GM19238 (cell line): ENCODE measurements around the gene MED14.
A peak's percentile ranks its signal among the peaks of the same experiment; 100 is the strongest.

Experiments
- DNase-seq: peaks from one replicate; pipeline ENCODE4 v3.0.0; 2011; ENCODE audit warnings: low spot score; ENCODE audit not compliant: insufficient read length

The MED14 gene

GRCh38 chrX:40663880-40664630, 71.3 kb downstream of the MED14 start:
- DNase-seq, result no peak

- DNase-seq, result no peak
Measured at GRCh38 chrX:40663078-40663740, 72.1 kb downstream of the MED14 start.

GRCh38 chrX:40661489-40661888, 73.9 kb downstream of the MED14 start:
- DNase-seq, result no peak

DNA sequence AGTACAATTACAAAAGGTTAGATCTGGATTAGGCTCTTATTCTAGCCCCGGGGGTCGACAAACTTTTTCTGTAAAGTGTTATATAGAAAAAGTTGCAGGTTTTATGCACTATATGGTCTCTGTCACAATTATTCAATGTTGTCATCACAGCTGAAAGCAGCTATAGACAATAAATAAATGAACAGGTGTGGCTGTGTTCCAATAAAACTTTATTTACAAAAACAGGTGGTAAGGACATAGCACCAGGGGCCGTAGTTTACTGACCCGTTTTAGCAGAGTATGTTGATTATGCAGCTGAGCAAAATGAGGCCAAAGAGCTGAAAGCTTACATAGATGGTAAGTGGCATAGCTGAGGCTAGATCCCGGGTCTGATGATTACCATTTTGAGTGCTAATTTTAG, 75.0 kb downstream of the MED14 start:
- DNase-seq, result no peak

- DNase-seq, result no peak
Measured at GRCh38 chrX:40653535-40653934, 81.8 kb downstream of the MED14 start.

GRCh38 chrX:40652664-40653063, 82.7 kb downstream of the MED14 start:
- DNase-seq, result no peak

- no peak for DNase-seq
Measured at GRCh38 chrX:40651620-40652223, 83.6 kb downstream of the MED14 start.

GRCh38 chrX:40647307-40648197, 87.8 kb downstream of the MED14 start, which contains the start of gene CXorf38:
TSS of gene CXorf38 (minus strand) at chrX:40647561. CDS start at chrX:40647520, 41 bp downstream.
- DNase-seq, result peak; percentile 81

DNA sequence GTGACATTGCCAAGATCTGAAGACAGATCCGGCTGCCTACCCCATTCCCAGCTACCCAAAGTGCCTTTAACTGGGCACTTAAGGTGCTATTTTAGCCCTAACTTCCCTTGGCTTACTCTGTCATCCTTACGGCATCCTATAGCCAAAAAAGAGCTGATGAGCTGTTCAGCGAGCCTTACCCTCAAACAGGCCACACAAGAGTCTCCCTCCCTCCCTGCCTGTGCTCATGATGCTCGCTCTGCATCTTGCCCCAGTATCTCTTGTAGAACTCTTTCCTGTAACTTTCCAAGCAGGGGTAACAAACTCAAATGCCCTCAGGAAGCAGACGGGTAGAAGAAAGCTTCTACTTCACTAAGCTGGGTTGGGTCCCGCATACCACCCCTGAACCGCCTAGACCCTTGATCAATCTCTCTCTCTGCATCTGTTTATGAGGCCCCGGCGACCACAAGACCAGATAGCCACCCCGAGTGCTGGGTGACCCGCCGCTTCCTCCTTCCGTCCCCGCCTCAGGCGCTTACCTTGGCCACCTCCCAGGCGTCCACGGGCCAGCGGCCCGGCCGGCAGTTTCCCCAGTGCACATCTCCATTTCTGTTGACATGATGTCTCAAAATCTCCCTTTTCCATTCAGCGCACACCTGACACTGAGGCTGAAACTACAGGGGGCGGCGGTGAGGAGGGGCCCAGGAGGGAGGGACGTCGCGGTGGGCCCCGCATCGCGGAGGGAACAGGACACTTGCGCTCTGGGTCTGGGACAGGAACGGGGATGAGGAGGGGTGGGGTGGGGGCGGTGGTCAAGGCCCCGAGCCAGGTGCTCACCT, 88.6 kb downstream of the MED14 start:
- peak; percentile 35 for DNase-seq

- peak; percentile 43 for DNase-seq
Measured at GRCh38 chrX:40644821-40645358, 90.5 kb downstream of the MED14 start.

DNA sequence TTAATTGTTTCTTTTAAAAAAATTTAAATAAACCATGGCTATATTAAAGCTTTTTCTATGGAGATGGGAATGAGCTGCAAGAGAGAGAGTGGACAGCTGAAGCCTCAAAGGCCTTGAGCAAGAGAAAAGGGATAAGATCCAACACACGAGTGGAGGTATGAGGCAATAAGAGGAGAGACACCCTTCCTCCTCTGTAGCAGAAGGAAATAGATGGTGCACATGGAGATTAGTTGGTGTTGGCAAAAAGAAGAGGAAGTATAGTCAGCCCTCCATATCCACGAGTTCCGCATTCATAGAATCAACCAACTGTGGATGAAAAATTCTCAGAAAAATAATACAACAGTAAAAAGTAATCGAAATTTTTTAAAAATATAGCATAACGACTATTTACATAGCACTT, 91.2 kb downstream of the MED14 start:
- DNase-seq, result no peak

DNA sequence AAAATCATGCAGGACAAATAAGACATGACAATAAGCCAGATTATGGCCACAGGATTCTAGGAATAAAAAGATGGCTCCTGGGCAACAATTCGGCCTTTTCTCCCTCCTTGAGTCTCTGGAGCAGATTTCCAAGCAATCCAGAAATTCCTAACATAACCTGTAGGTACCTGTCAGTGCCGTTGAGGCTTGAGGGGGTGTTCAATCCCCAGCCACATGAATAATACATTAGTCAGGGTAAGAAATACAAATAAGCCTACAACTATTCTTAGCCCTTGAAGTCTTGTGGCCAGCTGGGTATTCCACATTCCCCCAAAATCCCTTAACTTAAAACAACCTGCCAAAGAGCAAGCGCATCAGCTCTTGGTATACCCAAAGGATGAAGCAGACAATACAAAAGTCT, 97.7 kb downstream of the MED14 start:
- DNase-seq, result no peak

DNA sequence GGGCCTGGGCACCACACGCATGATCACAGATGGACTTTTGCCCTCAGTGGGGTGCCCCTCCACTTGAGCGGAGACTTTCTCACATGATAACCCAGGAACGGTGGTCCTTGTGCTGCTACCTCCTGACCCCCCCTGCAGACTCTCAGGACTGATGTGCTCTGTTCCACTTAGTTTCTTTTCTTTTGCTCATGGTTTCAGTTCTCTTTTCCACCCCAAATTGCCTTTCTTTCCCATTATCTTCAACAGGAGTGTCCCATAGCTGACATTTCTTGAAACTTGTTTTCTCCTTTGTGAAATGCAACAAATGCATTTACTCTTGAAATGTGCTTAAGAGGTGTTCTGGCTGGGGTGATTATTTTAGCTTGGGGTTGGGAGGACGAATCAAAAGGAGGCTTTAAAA, 103.1 kb downstream of the MED14 start:
- no peak for DNase-seq

DNA sequence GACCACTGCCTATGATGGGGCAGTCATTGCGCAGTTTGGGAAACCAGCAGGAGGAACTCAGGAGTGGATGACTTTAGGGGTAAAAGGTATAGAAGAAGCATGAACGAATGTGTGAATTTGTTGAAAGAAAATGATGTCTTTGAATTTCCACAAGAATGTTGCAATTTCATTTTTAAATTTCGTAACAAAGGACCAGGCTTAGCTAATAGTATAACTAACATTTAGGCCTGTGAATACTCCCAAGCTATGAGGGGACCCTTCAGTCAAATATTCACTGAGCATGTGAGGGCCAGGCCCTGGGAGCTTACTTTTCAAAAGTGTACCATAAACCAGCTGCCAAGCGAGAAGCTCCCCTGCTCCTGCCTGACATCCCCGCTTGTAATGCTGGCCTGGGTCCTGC, 106.8 kb downstream of the MED14 start:
- DNase-seq, result no peak

DNA sequence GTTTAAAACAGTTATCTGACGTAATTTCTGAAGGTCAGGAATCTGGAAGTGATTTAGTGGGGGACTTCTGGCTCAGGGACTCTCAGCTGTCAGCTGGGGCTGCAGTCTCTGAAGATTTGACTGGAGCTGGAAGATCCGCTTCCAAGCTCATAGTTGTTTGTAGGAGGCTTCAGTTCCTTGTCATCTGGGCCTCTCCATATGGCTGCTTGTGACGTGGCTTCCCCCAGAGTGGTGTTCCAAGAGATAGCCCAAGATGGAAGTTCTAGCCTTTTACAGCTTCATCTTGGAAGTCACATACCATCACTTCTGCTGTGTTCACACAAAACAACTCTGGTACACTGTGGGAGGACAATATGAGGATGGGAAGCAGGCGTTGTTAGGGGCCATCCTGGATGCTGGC, 110.0 kb downstream of the MED14 start:
- no peak for DNase-seq

DNA sequence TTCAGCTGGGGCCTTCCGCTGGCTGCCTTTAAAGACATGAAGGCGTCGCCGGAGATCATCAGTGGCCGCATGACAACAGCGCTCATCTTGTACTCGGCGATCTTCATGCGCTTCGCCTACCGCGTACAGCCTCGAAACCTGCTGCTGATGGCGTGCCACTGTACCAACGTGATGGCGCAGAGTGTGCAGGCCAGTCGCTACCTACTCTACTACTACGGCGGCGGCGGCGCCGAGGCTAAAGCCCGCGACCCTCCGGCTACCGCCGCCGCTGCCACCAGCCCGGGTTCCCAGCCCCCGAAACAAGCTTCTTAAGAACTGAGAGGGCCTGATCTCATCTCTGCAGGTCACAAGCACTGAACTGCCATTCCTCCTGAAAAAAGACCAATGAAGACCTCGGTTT, 111.7 kb downstream of the MED14 start:
- no peak for DNase-seq

DNA sequence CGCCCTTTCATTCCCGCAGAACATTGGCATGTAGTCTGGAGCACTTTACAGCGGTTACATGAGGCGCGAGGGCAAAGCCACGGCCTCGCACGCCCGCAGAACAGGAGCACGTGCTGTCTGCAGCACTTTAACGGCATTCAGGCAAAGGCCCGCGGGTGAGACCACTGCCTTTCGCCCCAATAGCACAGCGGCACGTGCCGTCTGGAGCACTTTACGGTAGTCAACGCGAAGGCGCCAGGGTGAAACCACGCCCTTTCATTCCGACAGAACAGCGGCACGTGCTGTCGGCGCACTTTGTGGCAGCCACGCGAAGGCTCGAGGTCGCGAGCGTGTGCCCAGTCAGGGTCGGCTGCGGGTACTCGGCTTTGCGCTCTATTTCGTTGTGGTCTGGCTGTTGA, 112.2 kb downstream of the MED14 start, which contains the start of gene MPC1L:
Gene MPC1L, plus strand, starts transcription at position 290 of the 398 bp plus-strand sequence. CDS start 138 bp downstream, outside the sequence.
- no peak for DNase-seq

GRCh38 chrX:40622479-40623138, 112.7 kb downstream of the MED14 start:
- no peak for DNase-seq

DNA sequence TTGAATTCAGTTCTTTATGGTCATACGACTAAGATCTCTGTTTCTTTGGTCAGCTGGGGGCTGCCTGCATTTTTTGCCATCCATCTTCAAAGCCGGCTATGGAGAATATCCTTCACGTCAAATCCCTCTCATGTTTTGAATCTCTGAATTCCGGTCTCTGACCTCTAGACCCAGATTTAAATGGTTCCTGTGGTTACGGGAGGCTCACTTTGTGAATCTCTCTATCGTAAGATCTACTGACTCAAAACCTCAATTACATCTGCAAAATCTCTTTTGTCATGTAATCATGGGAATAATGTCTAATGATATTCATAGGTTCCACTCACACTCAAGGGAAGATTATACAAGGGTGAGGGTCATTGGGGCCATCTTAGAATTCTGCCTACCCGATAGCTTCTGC, 117.8 kb downstream of the MED14 start:
- no peak for DNase-seq

DNA sequence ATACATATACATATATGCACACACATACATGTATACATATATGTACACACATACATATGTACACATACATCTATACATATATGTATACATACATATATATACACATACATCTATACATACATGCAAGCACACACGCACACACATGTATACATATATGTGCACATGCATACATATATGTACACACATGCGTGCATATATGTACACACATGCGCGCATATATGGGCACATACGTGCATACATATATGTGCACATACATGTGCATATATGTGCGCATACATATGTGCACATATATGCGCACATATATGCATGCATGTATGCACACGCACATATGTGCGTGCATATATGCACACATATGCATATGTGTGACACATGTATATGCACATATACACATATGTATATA, 119.4 kb downstream of the MED14 start:
- DNase-seq, result no peak
